NOMO-1 (cell line): ENCODE data around the gene GFPT2.

Source experiments
- DNase-seq, 2 experiments: peaks; one replicate each; lab custom pipeline; 2025; ENCODE audit not compliant: unreplicated experiment in 2 of 2; lab: John Stamatoyannopoulos, UW

GFPT2 gene

DNA sequence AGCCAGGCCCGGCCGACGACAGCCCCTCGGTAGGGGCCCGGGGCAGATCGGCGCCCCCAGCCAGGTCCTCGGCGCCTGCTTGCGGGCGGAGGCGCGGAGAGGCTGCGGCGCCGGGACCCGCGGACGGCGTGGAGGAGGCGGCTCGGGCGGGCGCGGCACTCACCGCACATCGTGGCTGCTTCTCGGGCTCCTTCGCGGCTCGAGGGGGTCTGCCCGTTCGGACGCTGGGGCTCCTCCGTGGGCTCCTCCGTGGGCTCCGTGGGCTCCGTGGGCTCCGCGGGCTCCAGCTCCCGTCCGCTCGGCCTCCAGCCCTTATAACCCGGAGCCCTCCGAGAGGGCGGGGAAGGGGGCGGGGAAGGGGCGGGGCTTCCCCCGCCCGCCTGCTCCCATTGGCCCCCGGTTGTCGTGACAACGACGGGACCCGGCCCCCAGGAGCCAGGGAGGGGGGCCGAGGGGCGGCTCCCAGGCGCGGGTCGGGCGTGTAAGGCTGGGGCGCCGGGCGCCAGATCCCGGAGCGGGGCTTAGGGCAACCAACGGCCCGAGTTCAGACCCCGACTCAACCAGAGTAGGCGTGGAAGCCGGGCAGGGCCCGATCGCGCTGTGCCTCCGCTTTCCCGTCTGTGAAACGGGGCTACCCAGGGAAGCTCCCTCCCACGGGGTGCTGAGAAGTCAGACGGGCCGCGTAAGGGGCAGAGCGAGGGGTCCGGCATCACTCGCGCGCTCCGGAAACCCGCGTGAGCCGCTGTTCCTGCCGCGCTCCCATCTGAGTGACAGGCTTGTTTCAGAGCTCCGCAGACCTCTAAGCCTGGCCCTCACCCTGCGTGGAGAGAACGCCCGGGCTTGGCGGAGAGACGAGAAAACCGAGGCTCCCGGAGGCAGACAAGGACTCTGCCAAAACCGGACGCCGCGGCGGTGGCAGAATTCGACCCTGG is at the start of gene GFPT2:
Gene GFPT2 (minus strand): TSS at position 289 of the 932 bp plus-strand sequence. CDS start 119 bp downstream, at position 170.
- DNase-seq, result no peak

GRCh38 chr5:180402716-180403115 is 49.6 kb upstream of the GFPT2 start:
- no peak for DNase-seq

DNA sequence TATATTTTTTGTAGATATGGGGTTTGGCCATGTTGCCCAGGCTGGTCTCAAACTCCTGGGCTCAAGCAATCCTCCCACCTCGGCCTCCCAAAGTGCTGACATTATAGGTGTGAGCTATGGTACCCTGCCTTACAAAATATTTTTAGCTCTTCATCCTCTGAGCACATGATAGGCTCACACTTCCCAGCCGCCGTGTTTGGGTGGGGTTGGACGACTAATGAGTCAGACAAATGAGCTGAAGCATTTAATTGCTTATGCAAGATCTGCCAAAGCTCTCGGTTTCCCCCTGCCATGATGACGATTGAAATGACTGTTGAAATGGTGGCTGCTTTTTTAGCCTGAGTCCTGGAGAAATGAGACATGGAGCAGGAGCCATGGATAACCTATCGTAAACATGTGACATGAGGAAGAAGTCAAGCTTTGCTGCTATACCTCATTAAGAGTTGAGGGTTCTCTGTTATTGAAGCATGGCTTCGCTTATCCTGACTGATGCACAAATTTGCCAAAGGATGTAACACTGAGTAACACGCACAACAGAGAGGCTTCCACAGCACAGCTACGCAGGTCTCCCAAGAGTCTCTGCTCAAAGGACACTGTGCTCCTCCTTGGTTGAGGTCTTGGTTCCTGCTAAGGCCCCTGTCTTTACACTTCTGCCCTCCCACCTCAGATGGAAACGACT is 48.2 kb upstream of the GFPT2 start:
- no peak for DNase-seq

DNA sequence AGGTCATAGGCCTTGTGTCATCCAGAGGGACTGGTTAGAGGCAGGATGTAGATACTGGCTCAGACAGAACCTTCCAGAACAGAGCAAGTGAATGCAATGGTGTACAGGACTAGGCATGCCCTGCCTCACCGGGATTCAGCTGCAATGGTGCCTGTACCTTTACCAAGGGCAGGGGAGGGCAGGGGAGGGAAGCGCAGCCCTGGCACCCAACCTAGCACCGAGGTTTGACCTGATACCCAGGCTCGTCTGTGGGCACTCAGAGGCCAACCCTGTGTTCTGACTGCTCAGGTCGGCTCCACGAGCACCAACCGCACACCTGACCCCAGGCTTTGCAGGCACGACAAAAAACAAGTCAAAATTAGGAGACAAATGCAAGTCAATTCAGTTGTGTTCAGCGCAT is 47.3 kb upstream of the GFPT2 start:
- no peak for DNase-seq

DNA sequence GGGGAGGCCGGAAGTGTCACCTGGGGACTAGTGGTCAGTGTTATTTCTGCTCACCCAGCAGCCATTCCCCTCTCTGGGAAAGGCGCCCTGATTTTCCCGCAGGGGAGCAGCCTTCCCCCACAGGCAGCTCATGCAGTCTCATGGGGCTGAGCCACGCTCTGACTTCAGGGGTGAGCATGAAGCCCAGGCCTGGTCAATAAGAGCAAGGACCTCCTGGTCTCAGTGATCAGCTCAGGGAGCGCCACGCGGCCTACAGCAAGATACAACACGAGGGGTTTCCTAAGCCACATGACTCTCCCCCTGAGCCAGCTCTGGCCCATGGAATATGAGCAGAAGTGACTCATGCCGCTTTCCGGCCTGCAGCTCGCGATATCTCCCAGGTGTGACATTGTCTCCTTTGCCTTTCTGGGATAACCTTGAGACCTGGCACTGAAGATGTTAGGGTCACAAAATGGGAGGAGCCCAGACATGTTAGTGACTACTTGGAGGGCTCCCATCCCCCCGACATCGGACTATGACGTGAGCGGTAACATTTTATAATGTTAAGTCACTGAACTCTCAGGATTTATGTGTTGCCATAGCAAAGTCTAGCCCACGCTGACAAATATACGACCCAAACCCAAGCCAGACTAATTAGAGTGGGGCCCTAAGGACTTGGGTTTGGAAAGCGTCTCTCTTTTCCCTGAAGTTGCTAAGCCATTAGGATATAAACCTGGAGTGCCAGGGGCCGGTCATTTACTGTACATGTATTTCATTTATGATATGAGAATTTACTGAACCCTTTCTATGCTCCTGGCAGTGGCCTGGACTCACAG is 46.5 kb upstream of the GFPT2 start:
- DNase-seq, result no peak

DNA sequence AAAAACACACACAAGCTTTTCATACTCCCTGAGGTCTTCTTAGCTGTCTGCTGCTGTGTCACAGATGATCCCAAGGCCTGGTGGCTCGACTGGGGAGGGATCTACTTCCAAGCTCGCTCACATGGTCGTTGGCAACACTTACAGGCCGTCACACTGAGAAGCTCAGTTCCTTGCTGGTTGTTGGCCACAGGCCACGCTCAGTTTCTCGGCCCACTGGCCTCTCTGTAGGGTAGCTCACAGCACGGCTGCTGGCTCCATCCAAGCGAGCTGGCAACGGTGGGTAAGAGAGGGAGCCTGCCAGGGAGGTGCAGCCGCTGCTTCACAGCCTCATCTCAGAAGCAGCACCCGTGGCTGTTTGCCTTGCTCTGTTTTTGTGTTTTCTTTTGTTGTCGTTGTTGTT is 43.8 kb upstream of the GFPT2 start:
- DNase-seq, result no peak

GRCh38 chr5:180395540-180396274 is 42.6 kb upstream of the GFPT2 start:
- DNase-seq, result no peak

DNA sequence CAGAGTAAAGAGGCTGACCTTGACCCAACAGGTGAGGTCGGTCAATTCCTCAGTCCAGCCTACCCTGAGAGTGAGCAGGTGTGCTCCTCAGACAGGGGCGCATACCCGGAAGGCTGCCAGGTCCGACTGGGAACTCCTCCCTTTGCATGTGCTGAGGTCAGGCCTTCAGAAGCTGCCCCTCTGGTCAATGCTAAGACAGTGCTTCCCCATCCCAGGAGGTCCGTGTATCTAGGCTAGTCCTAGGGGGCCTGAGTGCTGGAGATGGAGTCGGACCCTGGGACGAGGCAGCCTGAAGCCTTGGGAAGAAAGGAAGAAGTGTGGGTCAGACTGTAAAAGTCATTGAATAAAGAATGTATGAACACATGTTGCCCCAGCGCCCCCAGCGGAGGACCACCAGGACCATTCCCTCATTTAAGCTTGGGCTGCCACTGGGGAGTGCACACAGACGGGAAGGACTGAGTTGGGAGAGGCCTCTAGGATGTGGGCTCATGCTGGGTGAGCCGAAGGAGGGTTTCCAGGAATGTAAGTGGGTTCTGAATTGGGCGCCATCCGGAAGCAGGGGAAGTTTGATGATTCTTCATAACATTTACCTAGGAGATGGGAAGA is 41.0 kb upstream of the GFPT2 start:
- no peak for DNase-seq

GRCh38 chr5:180391276-180391675 is 38.1 kb upstream of the GFPT2 start:
- no peak for DNase-seq

DNA sequence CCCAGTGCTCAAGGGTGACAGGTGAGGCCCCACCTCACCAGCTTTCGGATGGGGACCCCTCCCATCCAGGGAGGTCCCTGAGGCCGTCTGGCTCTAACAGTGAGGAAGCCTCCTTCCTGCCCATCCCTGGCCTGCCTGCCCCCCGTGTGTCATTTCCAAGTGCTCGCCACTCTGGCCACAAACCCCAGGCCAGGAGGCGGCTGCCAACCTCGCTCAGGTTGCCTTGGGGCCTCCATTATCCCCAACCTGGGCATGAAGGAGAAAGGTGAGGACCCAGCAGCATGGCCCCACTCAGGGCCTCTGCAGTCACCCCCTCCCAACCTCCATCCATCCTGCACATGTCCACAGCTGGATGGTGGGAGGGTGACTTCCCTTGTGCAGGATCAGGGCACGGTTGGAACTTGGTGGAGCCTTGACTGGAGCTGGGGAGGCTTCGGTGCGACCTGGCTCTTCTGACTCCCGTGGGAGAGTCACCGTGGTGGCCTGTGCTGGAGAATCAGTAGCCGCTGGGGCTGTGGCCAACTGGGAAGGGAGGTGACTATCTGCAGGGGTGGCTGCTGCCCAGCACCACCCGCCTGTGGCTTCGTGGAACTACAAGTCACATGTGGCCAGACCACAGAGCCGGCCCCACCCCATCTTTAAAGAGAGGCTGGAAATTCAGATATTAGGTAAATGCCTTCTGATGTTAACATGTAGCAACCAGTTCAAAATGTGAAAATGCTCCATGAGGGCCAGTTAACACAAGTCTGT is 37.5 kb upstream of the GFPT2 start:
- no peak for DNase-seq

GRCh38 chr5:180389252-180390101 is 36.3 kb upstream of the GFPT2 start:
- no peak for DNase-seq

GRCh38 chr5:180387798-180388197 is 34.7 kb upstream of the GFPT2 start:
- no peak for DNase-seq

GRCh38 chr5:180382926-180383325 is 29.8 kb upstream of the GFPT2 start:
- no peak for DNase-seq

GRCh38 chr5:180381851-180382480 is 28.8 kb upstream of the GFPT2 start:
- DNase-seq, result no peak

- DNase-seq, result no peak
These were observed 28.3 kb upstream of the GFPT2 start for GRCh38 chr5:180381428-180381827.

DNA sequence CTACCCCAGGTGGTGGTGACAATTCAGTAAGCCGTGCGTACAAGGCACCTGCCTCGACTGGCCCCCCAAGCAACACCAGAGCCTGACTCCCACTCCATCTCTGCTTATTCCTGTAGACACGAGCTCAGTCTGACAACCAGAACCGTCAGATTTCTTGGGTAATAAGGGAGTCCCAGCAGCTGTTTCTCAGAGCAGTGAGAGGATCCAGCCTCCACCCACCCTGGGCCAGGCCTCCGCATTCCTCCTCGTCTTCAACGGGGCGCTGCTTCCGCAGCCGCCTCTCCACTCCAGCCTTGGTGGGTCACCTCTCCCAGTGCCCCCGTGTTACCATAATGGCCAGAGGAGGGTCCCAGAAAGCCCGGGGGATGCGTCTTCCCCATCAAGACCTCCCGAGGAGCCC is 27.7 kb upstream of the GFPT2 start:
- DNase-seq, result no peak

DNA sequence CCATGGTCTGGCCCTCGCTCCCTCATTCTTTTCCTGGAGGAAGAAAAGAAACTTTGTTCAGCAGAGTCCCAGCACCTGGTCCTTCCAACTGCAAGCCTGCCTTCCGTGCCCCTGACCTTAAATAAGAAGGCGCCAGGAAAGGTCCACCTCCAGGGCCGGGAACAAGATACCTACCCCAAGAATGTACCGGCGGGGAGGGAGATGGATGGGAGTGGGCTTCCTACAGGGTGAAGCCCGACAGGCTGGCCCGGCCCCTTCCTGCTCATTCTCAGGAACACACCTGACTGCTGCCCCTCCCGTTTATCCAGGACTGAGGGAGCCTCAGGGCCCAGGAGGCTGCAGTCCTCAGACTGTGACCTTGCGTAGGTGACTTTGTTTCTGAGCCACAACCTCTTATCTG is 27.3 kb upstream of the GFPT2 start:
- DNase-seq, result no peak
